Measurements from ENCODE around the gene IGSF22. TPM values are rescaled to one million over a fixed set of nuclear protein-coding genes. Genes with fewer than 3 reads are reported as not detected.

The IGSF22 gene
- total and polyA plus RNA-seq, 2 of the 13 experiments (the other 11 are each of a cell fraction or from before 2014, with no cell fraction given): not detected

DNA sequence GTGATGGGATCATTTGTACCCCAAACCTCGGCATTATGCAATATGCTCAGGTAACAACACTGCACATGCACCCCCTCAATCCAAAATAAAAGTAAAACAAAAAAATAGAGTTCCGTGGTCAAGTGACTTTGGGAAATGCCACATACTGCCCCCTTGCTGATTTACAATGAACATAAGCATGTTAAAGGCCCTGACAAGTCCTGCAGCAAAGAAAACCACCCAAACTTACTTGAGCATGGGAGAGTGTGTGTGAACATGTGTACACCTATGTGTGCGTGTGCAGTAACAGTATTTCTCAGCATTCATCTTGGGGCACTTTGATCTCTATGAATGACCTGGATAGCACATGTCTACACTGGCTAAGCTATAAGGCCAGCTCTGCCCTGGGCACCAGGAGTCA, 15.8 kb upstream of the IGSF22 start:
- intact Hi-C loops (cut with micrococcal nuclease; ENCODE audit: unreplicated experiment): no loop called here
- H3K9ac ChIP-seq (ENCODE audit: insufficient read depth, low read depth, low read length): no peak overlapping the region
- POLR2A ChIA-PET: no interaction called here
- no peaks in the 10 kb centered on the region for H3K4me1 ChIP-seq (ENCODE audit: insufficient read depth, low read length)
- FAIRE-seq (no peak), DNase-seq (ENCODE audit: low spot score) (no peak), ATAC-seq (no peak)
- H3K9me3 ChIP-seq (ENCODE audit: low read length): no peaks in the 10 kb centered on the region
- no peak overlapping the region for H3K4me3 ChIP-seq (replicated peaks in 1 of 3; ENCODE audit: insufficient read depth in 1 of 3, low read depth in 2 of 3, low read length in 3 of 3)
- CTCF ChIA-PET (ENCODE audit: low intra/inter-chr PET ratio, low total read pairs): no interaction called here
- H2AFZ ChIP-seq (ENCODE audit: low read length): no peak overlapping the region
- no peak overlapping the region for H3K27ac ChIP-seq (ENCODE audit: extremely low read length, insufficient read depth, low read length)
- TF ChIP-seq CTCF (CRISPR knock-in tag; IDR thresholded peaks at IDR 0.05) (0 out of 2 replicates have a peak, but pooled peaks have one; percentile 6), HDAC2 (CRISPR knock-in tag; IDR thresholded peaks at IDR 0.05) (no peak)
- H3K36me3 ChIP-seq (replicated peaks in 1 of 2; ENCODE audit: control insufficient read depth in 1 of 2, insufficient read depth in 2 of 2, low read length in 2 of 2): no peaks in the 10 kb centered on the region
- no peak overlapping the region for H3K4me2 ChIP-seq (ENCODE audit: low read depth, low read length)
- BruUV-seq (replicated peaks): no TSS peak
- WGBS (ENCODE audit: low lambda C conversion rate): 6% methylated on average over 3 of the region's 3 CpGs
- peaks cover 9 to 60% of the 10 kb centered on the region in 2 experiments; a peak in 4 of 5 replicates for H3K27me3 ChIP-seq (ENCODE audit: control insufficient read depth in 1 of 2, insufficient read depth in 2 of 2, low read length in 2 of 2)
- in situ Hi-C loops (cut with HindIII; ENCODE audit: extremely low pct_ligation_motif_present, low pct_unique_long_range_greater_than_20kb): no loop called here
- no peaks in the 10 kb centered on the region for H3K79me2 ChIP-seq (ENCODE audit: insufficient read depth, low read length)
- H4K20me1 ChIP-seq (ENCODE audit: insufficient read depth, low read length): no peaks in the 10 kb centered on the region

- ATAC-seq: peak; percentile 27; the same call in 2 of the 3 replicates
- intact Hi-C loops (cut with micrococcal nuclease; ENCODE audit: unreplicated experiment) (no loop called here), in situ Hi-C loops (cut with HindIII; ENCODE audit: extremely low pct_ligation_motif_present, low pct_unique_long_range_greater_than_20kb) (loop anchor here (10.0 kb wide), 2 partner anchors 195 to 625 kb away; no protein-coding TSS in a partner anchor)
- Histone ChIP-seq H3K27ac (ENCODE audit: extremely low read length, insufficient read depth, low read length) (no peak overlapping the region), H2AFZ (ENCODE audit: low read length) (no peak overlapping the region), H3K4me3 (replicated peaks in 1 of 3; ENCODE audit: insufficient read depth in 1 of 3, low read depth in 2 of 3, low read length in 3 of 3) (no peak overlapping the region), H3K9me3 (ENCODE audit: low read length) (no peaks in the 10 kb centered on the region), H3K4me1 (ENCODE audit: insufficient read depth, low read length) (no peaks in the 10 kb centered on the region), H4K20me1 (ENCODE audit: insufficient read depth, low read length) (no peaks in the 10 kb centered on the region), H3K4me2 (ENCODE audit: low read depth, low read length) (no peak overlapping the region), H3K27me3 (ENCODE audit: control insufficient read depth in 1 of 2, insufficient read depth in 2 of 2, low read length in 2 of 2) (peaks cover 9 to 68% of the 10 kb centered on the region in 2 experiments; a peak in 4 of 5 replicates), H3K9ac (ENCODE audit: insufficient read depth, low read depth, low read length) (no peak overlapping the region), H3K79me2 (ENCODE audit: insufficient read depth, low read length) (no peaks in the 10 kb centered on the region), H3K36me3 (replicated peaks in 1 of 2; ENCODE audit: control insufficient read depth in 1 of 2, insufficient read depth in 2 of 2, low read length in 2 of 2) (no peaks in the 10 kb centered on the region)
- ChIA-PET POLR2A (no interaction called here), CTCF (ENCODE audit: low intra/inter-chr PET ratio, low total read pairs) (no interaction called here)
- BruUV-seq (replicated peaks): no TSS peak
- no peak for DNase-seq (ENCODE audit: low spot score)
- no peak for FAIRE-seq
- 5% methylated on average over 3 of the region's 4 CpGs for WGBS (ENCODE audit: low lambda C conversion rate)
- no peak for TF ChIP-seq ELF3 (CRISPR knock-in tag; IDR thresholded peaks at IDR 0.05)
- no peak for TF ChIP-seq TOE1 (CRISPR knock-in tag; IDR thresholded peaks at IDR 0.05)
- TF ChIP-seq SAP130 (CRISPR knock-in tag; IDR thresholded peaks at IDR 0.05; ENCODE audit: low read depth): no peak
- no peak for TF ChIP-seq GMEB2 (CRISPR knock-in tag; IDR thresholded peaks at IDR 0.05; ENCODE audit: low read depth)
- TF ChIP-seq PCBP2 (optimal IDR thresholded peaks at IDR 0.05; ENCODE audit: low read depth, low read length, poor library complexity, severe bottlenecking): no peak
- no peak for TF ChIP-seq SRY (CRISPR knock-in tag; IDR thresholded peaks at IDR 0.05)
- TF ChIP-seq BRD4 (CRISPR knock-in tag; IDR thresholded peaks at IDR 0.05): no peak
- no peak for TF ChIP-seq GLI4 (CRISPR knock-in tag; IDR thresholded peaks at IDR 0.05; ENCODE audit: borderline replicate concordance)
- 0 out of 2 replicates have a peak, but pooled peaks have one; percentile 12 for TF ChIP-seq STAG1 (CRISPR knock-in tag; IDR thresholded peaks at IDR 0.05)
- TF ChIP-seq PITX1 (CRISPR knock-in tag; IDR thresholded peaks at IDR 0.05): no peak
- no peak for TF ChIP-seq ZNF414 (CRISPR knock-in tag; IDR thresholded peaks at IDR 0.05)
- no peak for TF ChIP-seq ZNF331 (CRISPR knock-in tag; IDR thresholded peaks at IDR 0.05)
These were observed 13.7 kb upstream of the IGSF22 start for GRCh38 chr11:18739685-18740084.

Data from HepG2 (cell line).